HepG2 (cell line): ENCODE measurements around the gene LCN2. TPM values are rescaled to one million over a fixed set of nuclear protein-coding genes. Genes with fewer than 3 reads are reported as not detected.

Experiments used
- KMT2B ChIP-seq: IDR thresholded peaks from 2 replicates; pipeline ENCODE4 v1.6.1; 2016; ENCODE audit warnings: missing genetic modification reagents, missing compliant biosample characterization
- NFE2L2 ChIP-seq: fragments of 150-350 bp; IDR thresholded peaks from 2 replicates; pipeline ENCODE4 v1.6.1; 2014; ENCODE audit warnings: low read length
- NR3C1 ChIP-seq: sonication (generic); formaldehyde crosslinking; IDR thresholded peaks from 2 replicates; pipeline ENCODE4 v1.4.0; 2020; ENCODE audit warnings: missing genetic modification reagents
- PAXIP1 ChIP-seq: sonication (generic); formaldehyde crosslinking; conservative IDR thresholded peaks from 2 replicates; pipeline ENCODE4 v1.4.0; 2020; ENCODE audit warnings: mild to moderate bottlenecking, missing genetic modification reagents, moderate library complexity
- POLR2G ChIP-seq: fragments of 200-400 bp; formaldehyde crosslinking; IDR thresholded peaks from 2 replicates; pipeline ENCODE4 v1.6.1; 2018; ENCODE audit warnings: mild to moderate bottlenecking, low read depth, low read length, moderate library complexity
- RBFOX2 ChIP-seq: fragments of 200-400 bp; formaldehyde crosslinking; IDR thresholded peaks from 2 replicates; pipeline ENCODE4 v1.6.1; 2017; ENCODE audit warnings: low read depth, mild to moderate bottlenecking, low read length
- RELA ChIP-seq: sonication (generic); formaldehyde crosslinking; IDR thresholded peaks from 2 replicates; pipeline ENCODE4 v1.4.0; 2020; ENCODE audit warnings: missing genetic modification reagents
- RFX5 ChIP-seq: IDR thresholded peaks from 2 replicates; pipeline ENCODE4 v1.6.1; 2011; ENCODE audit warnings: low read depth, low read length, improper control_type of control experiment
- TEAD2 ChIP-seq: sonication (generic); formaldehyde crosslinking; IDR thresholded peaks from 2 replicates; pipeline ENCODE4 v1.9.0; 2021; ENCODE audit warnings: missing genetic modification reagents
- XRCC5 ChIP-seq: fragments of 200-400 bp; formaldehyde crosslinking; optimal IDR thresholded peaks from 2 replicates; pipeline ENCODE3; 2017; ENCODE audit warnings: mild to moderate bottlenecking, low read length
- ZHX1 ChIP-seq: sonication (generic); formaldehyde crosslinking; IDR thresholded peaks from 2 replicates; pipeline ENCODE4 v1.8.1; 2022; ENCODE audit warnings: low read depth, mild to moderate bottlenecking, missing genetic modification reagents
- ZNF317 ChIP-seq: sonication (generic); formaldehyde crosslinking; IDR thresholded peaks from 2 replicates; pipeline ENCODE4 v1.5.0; 2020; ENCODE audit warnings: mild to moderate bottlenecking, missing genetic modification reagents
- ZNF460 ChIP-seq: sonication (generic); formaldehyde crosslinking; IDR thresholded peaks from 2 replicates; pipeline ENCODE4 v1.5.1; 2020; ENCODE audit warnings: missing genetic modification reagents, mild to moderate bottlenecking, borderline replicate concordance
- ZNF580 ChIP-seq: IDR thresholded peaks from 2 replicates; pipeline ENCODE4 v1.6.1; 2016; ENCODE audit warnings: low read depth, borderline replicate concordance
- ZNF672 ChIP-seq: sonication (generic); formaldehyde crosslinking; IDR thresholded peaks from 2 replicates; pipeline ENCODE4 v1.8.1; 2022; ENCODE audit warnings: missing genetic modification reagents
- ZNF879 ChIP-seq: sonication (generic); formaldehyde crosslinking; IDR thresholded peaks from 2 replicates; pipeline ENCODE4 v1.8.1; 2023; ENCODE audit warnings: missing genetic modification reagents
- polyA plus RNA-seq, 8 experiments: library from polyadenylated mRNA; depleted of rRNA in 3 of 8; stranded (reverse) in 7 of 8; unstranded in 1 of 8; fragments of >200 nt; fragmentation: Illumina TruSeq in 4 of 8; extraction: Trizol in 4 of 8; gene quantifications; 2 replicates each; pipeline versions ENCODE4 v1.2.1 to v1.2.3, GENCODE V29; 2011 to 2016; ENCODE audit warnings: low read depth in 4 of 8, missing spikeins in 1 of 8, mixed read lengths in 1 of 8; ENCODE audit not compliant: insufficient read depth in 1 of 8
- total RNA-seq, 5 experiments: library from RNA; depleted of rRNA; stranded (reverse); fragments of >200 nt; fragmentation: Illumina TruSeq; extraction: Trizol; gene quantifications; 2 replicates each; pipeline ENCODE4 v1.2.3, GENCODE V29; 2016; ENCODE audit warnings: low read depth in 1 of 5
- TF ChIP-seq, protein P1 (sequence below): IDR thresholded peaks from 2 replicates; pipeline ENCODE4 v1.6.1; 2012; ENCODE audit warnings: low read length, improper control_type of control experiment
- TF ChIP-seq, protein P2 (sequence below): IDR thresholded peaks from 2 replicates; pipeline ENCODE4 v1.6.1; 2016

LCN2 gene
- total and polyA plus RNA-seq, 2 of the 13 experiments (the other 11 are each of a cell fraction or from before 2014, with no cell fraction given): 0.38 to 1.4 TPM

DNA sequence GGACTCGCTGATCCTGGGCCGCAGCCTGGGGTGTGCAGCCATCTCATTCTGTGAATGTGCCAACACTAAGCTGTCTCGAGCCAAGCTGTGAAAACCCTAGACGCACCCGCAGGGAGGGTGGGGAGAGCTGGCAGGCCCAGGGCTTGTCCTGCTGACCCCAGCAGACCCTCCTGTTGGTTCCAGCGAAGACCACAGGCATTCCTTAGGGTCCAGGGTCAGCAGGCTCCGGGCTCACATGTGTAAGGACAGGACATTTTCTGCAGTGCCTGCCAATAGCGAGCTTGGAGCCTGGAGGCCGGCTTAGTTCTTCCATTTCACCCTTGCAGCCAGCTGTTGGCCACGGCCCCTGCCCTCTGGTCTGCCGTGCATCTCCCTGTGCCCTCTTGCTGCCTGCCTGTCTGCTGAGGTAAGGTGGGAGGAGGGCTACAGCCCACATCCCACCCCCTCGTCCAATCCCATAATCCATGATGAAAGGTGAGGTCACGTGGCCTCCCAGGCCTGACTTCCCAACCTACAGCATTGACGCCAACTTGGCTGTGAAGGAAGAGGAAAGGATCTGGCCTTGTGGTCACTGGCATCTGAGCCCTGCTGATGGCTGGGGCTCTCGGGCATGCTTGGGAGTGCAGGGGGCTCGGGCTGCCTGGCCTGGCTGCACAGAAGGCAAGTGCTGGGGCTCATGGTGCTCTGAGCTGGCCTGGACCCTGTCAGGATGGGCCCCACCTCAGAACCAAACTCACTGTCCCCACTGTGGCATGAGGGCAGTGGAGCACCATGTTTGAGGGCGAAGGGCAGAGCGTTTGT is 41.6 kb upstream of the LCN2 start (continued):
- TF ChIP-seq ZNF317 (CRISPR knock-in tag): peak; percentile 89
- no peak for TF ChIP-seq ZNF460 (CRISPR knock-in tag)
- peak; percentile 52; the same call in 1 of the 2 replicates for TF ChIP-seq POLR2G
- TF ChIP-seq PAXIP1: no peak
- peak; percentile 46 for TF ChIP-seq RBFOX2
- TF ChIP-seq, protein P1, sequence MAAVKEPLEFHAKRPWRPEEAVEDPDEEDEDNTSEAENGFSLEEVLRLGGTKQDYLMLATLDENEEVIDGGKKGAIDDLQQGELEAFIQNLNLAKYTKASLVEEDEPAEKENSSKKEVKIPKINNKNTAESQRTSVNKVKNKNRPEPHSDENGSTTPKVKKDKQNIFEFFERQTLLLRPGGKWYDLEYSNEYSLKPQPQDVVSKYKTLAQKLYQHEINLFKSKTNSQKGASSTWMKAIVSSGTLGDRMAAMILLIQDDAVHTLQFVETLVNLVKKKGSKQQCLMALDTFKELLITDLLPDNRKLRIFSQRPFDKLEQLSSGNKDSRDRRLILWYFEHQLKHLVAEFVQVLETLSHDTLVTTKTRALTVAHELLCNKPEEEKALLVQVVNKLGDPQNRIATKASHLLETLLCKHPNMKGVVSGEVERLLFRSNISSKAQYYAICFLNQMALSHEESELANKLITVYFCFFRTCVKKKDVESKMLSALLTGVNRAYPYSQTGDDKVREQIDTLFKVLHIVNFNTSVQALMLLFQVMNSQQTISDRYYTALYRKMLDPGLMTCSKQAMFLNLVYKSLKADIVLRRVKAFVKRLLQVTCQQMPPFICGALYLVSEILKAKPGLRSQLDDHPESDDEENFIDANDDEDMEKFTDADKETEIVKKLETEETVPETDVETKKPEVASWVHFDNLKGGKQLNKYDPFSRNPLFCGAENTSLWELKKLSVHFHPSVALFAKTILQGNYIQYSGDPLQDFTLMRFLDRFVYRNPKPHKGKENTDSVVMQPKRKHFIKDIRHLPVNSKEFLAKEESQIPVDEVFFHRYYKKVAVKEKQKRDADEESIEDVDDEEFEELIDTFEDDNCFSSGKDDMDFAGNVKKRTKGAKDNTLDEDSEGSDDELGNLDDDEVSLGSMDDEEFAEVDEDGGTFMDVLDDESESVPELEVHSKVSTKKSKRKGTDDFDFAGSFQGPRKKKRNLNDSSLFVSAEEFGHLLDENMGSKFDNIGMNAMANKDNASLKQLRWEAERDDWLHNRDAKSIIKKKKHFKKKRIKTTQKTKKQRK: no peak
- no peak for TF ChIP-seq NFE2L2
- TF ChIP-seq ZNF879 (CRISPR knock-in tag): no peak
- no peak for TF ChIP-seq KMT2B (CRISPR knock-in tag)
- no peak for TF ChIP-seq XRCC5
- no peak for TF ChIP-seq TEAD2 (CRISPR knock-in tag)
- no peak for TF ChIP-seq RFX5
- no peak for TF ChIP-seq ZHX1 (CRISPR knock-in tag)
- no peak for TF ChIP-seq ZNF672 (CRISPR knock-in tag)
- no peak for TF ChIP-seq ZNF580
- TF ChIP-seq NR3C1: no peak
- TF ChIP-seq, protein P2, sequence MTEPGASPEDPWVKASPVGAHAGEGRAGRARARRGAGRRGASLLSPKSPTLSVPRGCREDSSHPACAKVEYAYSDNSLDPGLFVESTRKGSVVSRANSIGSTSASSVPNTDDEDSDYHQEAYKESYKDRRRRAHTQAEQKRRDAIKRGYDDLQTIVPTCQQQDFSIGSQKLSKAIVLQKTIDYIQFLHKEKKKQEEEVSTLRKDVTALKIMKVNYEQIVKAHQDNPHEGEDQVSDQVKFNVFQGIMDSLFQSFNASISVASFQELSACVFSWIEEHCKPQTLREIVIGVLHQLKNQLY (CRISPR knock-in tag): no peak
- no peak for TF ChIP-seq RELA (CRISPR knock-in tag)
